NCI-H2196 (cell line): Measurements from ENCODE around the gene TLCD3B.

Experiments
- DNase-seq: peaks from one replicate; lab custom pipeline; 2025; ENCODE audit not compliant: unreplicated experiment; lab: John Stamatoyannopoulos, UW

TLCD3B gene

DNA sequence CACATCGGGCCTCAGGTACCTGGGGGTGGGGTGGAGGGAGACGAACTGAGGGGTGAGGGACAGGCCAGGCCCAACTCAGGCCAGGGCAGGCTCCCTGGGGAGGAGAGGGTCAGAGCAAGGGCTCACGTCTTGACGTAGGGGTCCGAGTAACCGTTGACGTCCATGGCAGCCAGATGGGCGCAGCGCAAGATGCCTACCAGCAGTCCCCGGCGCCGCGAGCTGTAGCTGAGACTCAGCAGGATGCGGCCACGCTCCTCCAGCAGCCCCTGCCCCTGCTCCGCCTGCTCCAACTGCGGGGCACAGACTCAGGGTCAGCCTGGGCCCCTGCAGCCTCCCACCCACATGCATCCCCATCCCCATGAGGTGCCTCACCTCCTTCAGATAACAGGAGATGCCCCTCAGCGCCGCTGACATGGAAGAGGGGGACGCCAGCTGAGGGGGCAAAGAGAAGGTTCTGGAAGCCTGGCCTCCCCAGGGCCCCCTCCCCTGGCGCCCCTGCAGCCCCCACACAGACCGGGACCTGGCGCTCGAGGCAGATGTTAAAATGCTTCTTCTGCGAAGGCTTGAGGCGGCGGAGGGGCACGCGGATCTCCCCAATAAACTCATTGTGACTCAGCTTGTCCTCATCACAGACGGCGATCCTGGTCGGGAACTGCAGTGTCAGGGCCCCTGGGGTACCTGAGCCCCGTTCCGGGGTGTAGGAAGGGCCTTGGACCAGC, 24.3 kb downstream of the TLCD3B start:
- DNase-seq, result no peak

DNA sequence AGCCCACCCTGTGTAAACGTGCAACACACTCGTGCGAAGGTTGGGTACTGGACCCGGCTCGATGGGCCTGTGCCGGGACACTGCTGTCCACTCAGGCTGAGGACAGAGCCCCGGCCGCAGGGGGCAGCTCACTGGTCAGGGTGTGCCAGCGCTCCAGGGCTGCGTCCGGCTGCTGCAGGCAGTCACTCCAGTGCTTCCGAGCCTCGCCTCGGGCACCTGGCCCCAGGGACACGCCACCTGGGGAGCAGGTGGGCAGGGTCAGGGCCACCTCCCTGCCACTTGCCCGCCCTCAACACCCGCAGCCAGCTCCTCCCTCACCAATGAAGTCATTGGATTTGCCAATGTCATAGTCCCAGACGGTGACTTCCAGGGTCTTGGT, 25.0 kb downstream of the TLCD3B start:
- DNase-seq, result no peak

DNA sequence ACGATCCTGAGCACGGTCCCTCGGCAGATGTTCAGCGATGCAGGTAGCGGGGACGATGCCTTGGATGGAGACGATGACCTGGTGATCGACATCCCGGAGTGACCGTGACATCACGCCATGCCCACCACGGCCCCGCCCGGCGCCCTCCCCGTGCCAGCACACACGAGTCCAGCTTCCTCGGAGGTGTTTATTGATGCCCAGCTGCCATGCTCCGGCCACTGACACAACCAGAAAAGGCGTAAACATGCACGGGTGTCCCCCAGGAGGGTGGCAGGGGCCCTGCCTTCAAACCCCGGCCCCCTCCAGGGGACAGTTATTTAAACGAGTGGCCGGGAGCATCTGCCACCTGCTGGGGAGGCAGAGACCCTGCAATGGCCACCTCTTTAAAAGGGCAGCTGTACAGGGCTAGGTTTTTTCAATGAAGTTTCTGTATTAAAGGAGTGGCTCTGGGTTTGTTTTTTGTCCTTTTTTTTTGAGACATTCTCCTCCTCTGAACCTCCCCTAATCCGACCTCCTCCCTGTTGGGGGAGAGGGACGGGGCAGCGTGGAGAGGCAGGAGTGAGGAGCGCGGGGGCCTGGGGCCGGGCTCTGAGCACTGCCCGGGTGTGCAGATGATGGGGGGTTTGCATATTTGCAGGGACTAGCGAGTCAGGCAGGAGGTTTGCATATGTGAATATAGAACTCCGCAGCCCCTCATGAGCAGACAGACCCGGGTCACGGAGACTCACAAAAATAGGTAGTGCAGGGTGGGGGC, 25.6 kb downstream of the TLCD3B start:
- DNase-seq, result peak; percentile 66

DNA sequence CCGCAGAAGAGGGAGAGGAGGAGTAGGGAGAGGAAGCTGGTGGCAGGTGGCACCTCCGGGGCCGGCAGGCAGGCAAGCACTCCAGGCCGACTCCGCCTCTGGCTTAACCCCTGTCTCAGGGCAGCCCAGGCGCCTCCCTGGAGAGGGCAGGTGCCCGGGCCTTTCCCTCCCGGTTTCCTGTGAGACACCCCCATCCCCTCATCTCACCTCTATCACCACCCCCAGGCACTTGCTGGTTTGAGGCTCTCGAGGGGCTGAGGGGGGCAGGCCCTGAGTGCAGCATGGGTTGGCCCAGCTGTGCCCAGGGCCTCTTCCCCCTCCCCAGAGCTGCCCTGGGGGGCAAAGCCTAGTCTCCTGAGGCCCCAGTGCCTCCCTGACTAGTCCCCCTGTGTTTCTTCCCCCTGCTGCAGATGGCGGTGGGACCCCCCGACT, 26.2 kb downstream of the TLCD3B start:
- DNase-seq, result peak; percentile 67

DNA sequence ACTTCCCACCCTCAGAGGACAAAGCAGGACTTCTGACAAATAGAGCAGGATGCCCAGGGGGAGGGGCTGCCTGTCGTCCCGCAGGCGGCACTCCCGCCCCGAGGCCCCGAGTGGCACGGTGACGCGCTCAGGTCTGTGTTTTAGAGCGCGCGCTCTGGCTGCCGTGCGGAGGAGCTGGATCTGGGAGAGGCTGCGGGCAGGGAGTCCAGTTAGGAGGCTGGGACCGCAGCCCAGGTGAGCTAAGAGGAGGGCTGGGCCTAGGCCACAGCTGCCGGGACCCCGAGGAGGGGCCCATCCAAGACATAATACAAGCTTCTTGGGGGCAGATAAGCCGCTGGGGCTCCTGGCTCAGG, 26.7 kb downstream of the TLCD3B start:
- DNase-seq, result peak; percentile 80

DNA sequence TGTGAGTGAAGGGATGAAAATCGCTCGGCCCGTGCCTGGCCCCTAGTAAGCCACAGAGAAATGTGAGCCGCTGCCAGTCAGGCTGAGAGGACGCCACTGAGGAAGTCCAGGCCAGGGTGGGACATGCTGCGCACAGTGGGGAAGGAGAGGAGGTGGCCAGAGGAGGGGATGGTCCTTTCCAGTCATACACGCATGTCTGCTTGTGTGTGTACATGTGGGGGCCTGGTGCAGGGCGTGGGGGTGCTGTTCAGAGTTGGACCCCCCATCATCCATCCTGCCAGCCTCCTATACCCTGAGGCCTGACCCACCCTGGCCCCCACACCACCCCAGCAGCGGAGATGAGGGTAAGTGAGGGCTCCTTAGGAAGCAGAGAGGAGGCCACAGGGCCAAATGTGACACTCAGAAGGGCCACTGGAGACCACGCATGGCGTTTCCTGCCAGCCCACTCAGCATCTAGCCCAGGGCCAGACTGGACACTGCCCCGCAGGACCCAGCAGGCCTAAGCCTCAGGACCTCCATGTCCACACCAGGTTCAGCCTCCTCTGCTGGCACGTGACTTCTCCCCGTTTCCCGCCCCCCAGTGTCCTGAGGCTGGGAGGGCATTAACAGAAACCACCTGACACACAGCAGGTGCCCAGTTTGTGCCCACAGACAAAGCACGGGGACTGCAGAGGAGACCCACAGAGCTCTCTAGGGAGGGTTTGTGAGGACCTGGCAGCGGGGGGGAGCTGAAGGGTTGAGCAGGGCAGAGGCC, 27.2 kb downstream of the TLCD3B start:
- DNase-seq, result peak; percentile 80

DNA sequence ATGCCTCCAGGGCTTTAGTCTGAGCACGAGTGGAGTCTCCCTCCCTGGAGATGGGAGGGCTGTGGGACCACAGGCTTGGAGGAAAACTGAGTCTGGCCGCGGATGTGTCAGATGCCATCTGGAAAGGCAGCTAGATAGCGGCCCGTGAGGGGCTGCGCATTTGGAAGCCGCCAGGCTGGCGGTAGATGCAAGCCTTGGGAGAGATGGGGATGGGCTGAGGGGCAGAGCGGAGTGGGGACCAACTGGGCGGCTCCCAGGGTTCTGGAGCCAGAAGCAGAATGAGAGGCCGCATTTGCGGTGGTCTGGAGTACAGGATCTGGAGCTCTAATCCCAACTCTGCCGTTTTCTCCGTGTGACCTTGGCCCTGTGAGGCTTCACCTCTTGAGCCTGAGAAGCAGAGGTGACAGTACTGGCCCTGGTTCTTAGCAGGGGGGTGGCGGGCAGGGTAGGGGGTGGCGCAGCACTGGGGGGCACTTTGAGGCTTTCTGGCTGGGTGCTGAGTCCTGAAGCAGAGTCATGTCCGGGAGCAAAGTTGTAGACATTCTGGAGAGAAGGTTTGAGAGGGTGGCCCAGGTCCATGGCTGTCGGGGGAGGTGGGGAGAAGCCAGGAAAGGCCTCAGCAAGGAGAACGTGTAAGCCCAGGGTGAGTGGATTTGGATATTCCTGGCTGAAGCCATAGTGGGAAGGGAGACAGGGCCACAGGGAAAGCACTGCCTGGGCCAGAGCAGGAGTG, 28.3 kb downstream of the TLCD3B start:
- no peak for DNase-seq

DNA sequence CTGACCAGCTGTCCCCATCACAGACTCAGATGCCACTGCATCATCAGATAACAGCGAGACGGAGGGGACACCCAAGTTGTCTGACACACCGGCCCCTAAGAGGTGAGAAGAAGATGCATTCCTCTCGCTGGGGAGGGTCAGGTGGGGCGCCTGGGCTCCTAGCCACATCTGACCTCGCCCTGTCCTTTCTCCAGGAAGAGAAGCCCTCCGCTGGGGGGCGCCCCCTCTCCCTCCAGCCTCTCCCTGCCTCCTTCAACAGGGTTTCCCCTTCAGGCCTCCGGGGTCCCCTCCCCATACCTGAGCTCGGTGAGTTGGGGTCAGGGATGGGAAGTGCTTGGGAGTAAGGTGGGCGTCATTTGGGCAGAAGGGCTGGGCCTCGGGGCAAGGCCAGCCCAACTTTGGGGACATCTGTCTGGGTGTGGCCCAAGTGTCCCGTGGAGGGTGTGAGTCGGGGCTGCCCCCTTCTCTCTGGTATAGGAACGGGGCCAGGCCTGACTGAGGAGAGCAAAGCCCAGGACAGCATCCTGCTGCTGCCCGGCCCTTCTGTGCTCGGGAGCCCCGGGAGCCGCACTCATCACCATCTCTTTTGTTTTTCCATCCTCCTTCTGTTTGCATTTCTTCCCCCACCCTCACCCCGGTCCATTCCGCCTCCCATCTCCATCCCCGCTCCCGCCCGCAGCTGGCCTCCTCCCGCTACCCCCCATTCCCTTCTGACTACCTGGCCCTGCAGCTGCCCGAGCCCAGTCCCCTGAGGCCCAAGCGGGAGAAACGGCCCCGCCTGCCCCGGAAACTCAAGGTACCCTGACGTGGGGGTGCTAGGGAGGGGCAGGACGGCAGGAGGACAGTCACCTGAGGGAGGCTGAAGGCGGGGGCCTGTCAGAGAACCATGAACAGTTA, 30.1 kb downstream of the TLCD3B start:
- no peak for DNase-seq

DNA sequence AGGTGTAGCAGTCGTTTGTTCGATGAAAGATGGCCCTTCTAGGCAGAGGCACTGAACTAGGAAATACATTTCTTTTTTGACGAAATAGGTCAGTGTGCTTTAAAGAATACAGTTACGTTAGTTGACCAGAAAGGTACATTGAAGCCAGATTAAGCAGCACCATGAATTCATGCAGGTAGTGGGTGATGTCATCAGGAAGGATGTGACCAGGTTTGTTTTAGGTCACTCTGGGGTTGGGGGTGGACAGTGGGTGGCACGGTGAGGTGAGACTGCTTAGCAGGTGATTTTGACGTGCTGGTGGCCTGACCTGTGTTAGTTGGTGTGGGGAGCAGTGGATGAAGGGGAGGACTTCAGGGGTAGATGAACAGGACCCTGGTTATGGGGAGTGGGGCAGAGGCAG, 31.5 kb downstream of the TLCD3B start:
- DNase-seq, result no peak

DNA sequence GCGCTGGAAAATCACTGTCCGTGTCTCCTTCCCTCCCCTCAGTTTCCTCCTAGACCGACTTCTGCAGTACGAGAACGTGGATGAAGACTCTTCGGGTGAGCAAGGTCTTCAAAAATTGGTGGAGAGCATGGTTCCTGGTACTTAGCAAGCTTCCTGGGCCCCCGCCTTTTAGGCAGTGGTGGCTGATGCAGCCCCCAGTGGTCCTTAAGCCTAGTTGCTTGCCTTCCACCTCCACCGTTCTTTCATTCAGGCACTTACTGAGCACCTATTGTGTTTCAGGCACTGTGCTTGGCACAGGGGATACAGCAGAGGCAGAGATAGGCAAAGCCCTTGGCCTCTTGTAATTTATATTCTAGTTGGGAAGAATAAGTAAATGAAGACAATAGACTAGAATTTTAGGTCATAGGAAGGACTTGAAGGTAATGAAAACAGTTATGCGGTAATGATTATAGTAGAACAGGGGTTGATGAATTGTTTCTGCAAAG, 34.3 kb downstream of the TLCD3B start:
- no peak for DNase-seq

DNA sequence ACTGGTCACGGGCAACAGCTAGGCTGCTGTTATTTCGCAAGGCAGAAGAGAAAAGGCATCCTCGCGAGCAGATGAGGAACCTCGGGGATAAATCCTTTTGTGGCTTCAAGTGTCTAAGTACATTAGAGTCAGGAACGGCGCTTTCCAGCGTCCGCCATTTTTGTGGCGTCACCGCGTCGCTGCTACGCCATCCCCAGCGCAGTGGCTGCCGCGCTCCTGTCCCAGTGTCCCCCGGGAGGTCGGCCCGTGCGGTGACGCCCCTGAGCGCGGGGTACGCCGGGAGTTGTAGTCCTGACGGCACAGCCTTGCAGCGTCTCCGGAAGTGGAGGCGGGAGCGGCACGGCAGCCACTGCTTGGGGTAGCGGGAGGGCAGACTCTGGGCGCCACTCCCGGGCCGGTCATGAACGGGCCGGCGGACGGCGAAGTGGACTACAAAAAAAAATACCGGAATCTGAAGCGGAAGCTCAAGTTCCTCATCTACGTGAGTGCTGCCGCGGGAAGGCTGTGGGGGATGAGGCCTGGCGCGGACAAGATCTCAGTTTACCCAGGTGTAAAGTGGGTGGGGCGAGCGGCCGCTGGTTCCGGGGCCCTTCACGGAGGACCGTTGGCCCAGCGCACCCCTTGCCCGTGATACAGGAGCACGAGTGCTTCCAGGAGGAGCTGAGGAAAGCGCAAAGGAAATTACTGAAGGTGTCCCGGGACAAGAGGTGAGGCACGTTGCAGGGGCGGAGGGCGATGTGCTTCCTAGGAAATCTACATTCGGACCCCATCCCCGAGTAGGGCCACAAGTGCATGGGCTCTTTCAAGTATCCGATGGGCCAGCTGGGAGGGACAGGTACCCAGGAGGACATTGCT, 34.9 kb downstream of the TLCD3B start, which contains the start of gene INO80E:
TSS of gene INO80E (plus strand) at position 331 of the 855 bp plus-strand sequence. CDS start at position 401, 70 bp downstream.
- DNase-seq, result peak; percentile 97

DNA sequence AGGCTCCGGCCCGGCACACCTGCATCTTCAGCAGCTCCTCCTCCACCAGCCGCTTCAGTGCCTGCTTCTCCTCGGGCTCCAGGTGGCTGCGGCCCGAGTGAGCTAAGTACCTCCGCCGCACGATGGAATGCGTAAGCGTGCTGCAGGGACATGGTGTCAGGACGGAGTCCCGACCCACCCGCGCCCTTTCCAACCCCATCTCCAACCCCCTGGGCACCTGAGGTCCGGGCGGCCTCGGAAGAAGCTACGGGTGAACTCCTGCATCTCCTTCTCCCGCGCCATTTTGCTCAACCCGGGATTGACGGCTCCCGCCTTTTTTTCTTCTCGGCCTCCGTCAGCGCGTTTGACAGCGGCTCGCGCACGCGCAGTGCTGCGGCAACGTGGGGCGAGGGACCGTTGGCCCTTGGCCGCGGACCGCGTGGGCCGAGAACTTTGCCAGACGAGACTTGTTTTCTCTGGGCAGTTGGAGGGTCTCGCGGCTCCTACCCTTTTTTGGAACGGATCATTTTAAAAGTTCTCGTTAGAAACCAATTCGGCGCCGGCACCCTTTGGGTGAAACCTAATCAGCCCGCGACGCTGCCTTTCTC, 35.7 kb downstream of the TLCD3B start, which contains the start of gene HIRIP3:
TSS of gene HIRIP3 (minus strand) at position 294 of the 587 bp plus-strand sequence. CDS start at position 282, 12 bp downstream.
- peak; percentile 92 for DNase-seq

DNA sequence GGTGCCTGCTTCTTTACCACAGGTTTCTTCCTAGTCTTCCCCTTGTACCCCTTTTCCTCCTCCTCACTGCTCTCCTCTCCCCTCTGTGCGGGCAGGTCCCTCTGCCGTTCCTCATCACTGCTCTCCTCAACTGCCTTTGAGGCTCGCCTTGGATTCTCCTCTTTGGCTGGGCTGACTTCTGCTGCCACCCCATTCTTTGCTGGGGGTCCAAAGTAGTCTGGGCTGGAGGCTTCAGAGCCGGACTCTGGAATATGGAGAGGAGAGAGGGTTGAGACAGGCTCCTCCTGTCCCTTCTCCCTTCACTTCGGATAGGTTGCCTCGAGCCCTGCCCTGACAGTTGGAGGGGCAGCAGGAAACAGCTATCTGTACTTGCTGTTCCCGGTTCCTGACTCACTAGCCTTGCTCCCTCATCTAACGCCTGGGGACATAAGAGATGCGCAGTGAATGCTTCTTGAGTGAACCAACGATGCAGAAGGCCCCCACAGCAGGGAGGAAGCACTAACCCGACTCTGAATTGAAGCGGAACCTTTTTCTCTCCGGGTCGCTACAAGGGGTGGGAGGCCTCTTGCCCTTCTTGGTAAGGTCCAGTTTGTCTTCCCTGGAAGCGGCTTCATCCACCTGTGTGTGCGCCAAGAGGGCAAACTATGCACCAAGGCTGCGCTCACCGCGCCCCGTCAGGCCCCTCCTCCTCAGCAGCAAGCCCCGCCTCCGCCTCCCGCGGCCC, 36.3 kb downstream of the TLCD3B start:
- no peak for DNase-seq

DNA sequence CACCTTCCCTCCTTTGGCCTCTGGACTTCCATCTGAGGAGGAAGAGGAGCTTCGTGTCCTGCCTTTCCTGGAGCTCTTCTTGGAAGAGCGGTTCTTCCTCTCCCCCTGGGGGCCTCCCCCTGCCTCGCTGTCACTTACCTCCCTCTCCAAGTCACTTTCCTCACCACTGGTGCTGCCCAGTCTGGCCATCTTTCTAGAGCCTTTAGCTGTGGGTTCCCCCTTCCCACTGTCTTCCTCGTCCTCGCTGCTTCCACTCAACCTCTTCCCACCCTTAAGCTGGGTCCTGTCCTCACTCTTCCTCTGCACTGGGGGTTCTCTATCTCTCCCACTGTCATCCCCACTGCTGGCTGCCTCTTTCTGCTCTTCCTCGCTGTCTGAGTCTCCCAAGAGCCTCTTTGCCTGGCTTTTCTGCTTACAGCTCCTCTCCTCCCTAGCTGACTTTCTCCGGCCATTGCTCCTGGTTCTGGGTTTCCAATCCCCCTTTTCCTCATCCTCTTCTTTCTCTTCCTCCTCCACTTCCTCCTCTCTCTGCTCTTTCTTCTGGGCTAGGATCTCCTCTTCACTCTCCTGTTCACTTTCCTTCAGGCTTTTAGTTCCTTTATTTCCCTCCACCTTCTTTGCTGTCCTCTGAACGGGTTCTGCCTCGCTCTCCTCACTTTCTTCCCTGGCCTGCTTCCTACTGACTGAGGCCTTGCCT, 37.0 kb downstream of the TLCD3B start:
- DNase-seq, result no peak

DNA sequence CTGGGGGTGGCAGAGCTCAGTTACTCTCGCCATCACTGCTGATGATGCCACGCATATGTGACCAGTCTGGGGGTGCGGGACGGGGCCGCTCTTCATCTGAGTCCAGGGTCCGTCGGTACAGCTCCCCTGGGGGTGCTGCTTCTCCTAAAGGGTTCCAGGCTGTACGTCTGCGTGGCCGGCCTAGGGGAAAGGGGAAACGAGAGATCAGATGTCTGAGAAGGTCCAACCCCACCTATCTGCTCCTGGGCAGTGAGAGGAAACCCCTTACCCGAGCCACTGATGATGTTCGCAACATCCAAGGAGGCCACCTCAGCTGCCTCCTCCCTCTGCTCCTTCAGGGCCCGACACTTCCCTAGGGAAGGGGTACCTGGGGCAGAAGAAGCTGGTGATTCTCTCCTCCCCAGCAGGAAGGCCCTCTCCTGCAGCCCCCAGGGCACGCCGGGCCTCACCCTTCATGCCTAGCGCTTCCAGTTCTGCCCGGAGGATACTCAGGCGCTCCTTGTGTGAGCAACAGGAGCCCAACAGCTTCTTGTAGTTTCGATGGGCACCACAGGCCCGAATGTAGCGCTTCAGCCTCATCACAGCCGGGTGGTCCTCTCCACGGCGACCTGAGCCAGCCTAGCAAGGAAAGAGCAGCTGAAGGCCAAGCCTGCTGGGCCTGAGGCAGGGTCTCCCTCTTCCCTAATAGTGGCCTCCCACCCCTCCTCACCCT, 37.7 kb downstream of the TLCD3B start:
- no peak for DNase-seq

DNA sequence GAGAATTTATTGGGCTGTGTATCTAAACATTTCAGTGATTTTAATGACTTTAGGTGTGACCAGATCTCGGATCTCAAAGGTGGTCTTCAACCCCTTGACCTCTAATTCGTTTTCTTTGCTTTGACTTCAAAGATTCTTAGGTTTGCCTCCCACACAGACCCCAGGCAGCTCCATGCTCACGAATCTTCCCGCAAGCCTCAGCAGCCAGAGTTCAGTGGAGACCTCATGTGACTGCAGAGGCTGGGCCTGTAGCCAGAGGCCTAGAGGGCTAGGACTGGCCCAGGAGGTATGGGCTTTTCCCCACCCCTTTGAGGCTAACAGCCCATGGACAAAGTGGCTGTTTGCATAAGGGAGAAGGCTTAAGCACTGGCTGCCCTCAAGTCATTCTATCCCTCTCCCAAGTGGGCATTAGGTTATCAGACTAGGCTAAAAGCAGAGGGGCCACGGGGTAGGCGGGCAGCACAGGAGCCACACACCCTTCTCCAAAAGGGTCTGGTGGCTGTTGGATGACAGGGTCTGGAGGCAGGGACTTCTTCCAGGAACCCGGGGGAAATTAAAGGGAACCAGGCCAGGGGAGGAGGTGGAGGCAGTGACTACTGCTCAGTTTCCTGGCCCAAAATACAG, 38.6 kb downstream of the TLCD3B start:
- DNase-seq, result peak; percentile 68
